Keratinocyte (primary cell): ENCODE data around the gene MICAL3.
"Not testable (repeated sequence)": the region's sequence is repeated elsewhere in the genome, so short reads cannot be mapped to it uniquely, and the experiment has no call there.

Experiments
- EZH2 ChIP-seq: IDR thresholded peaks from one replicate; pipeline ENCODE4 v1.6.1; 2012; ENCODE audit warnings: inconsistent platforms, mild to moderate bottlenecking, low read length, moderate library complexity
- TF ChIP-seq, protein P1 (sequence below), 3 experiments: IDR thresholded peaks in 1 of 3; conservative IDR thresholded peaks in 1 of 3; optimal IDR thresholded peaks in 1 of 3; 2 replicates in 2 of 3; 3 replicates in 1 of 3; pipeline versions ENCODE3 to v1.5.1; 2011; ENCODE audit warnings: low read length in 3 of 3, mild to moderate bottlenecking in 3 of 3, moderate library complexity in 2 of 3, control low read depth in 1 of 3, inconsistent platforms in 1 of 3; ENCODE audit not compliant: insufficient read depth in 2 of 3; ENCODE audit errors: extremely low read depth in 1 of 3

DNA sequence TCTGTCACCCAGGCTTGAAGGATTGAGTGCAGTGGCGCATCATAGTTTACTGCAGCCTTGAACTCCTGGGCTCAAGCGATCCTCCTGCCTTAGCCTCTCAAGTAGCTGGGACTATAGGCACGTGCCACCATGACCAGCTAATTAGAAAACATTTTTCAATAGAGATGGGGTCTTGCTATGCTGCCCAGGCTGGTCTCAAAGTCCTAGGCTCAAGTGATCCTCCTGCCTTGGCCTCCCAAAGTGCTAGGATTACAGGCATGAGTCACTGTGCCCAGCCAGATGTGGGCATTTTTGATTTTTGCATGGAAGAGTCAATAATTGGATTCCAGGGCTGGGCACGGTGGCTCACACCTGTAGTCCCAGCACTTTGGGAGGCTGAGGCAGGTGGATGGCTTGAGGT lies 49.6 kb upstream of the MICAL3 start:
- TF ChIP-seq, protein P1, sequence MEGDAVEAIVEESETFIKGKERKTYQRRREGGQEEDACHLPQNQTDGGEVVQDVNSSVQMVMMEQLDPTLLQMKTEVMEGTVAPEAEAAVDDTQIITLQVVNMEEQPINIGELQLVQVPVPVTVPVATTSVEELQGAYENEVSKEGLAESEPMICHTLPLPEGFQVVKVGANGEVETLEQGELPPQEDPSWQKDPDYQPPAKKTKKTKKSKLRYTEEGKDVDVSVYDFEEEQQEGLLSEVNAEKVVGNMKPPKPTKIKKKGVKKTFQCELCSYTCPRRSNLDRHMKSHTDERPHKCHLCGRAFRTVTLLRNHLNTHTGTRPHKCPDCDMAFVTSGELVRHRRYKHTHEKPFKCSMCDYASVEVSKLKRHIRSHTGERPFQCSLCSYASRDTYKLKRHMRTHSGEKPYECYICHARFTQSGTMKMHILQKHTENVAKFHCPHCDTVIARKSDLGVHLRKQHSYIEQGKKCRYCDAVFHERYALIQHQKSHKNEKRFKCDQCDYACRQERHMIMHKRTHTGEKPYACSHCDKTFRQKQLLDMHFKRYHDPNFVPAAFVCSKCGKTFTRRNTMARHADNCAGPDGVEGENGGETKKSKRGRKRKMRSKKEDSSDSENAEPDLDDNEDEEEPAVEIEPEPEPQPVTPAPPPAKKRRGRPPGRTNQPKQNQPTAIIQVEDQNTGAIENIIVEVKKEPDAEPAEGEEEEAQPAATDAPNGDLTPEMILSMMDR (optimal IDR thresholded peaks at IDR 0.05 in 1 of 3, IDR thresholded peaks at IDR 0.05 in 1 of 3, conservative IDR thresholded peaks at IDR 0.05 in 1 of 3; ENCODE audit: extremely low read depth in 1 of 3, insufficient read depth in 2 of 3, low read length in 3 of 3) = not testable (repeated sequence)
- TF ChIP-seq EZH2 = not testable (repeated sequence)
